Renal cortical epithelial cell (primary cell): ENCODE measurements around the gene JAK1. TPM values are rescaled to one million over a fixed set of nuclear protein-coding genes. Genes with fewer than 3 reads are reported as not detected.

Experiments
- total RNA-seq: library from RNA; depleted of rRNA; stranded (reverse); fragments of >200 nt; gene quantifications from 2 replicates; pipeline ENCODE4 v1.2.3, GENCODE V29; 2014

JAK1 gene
- total RNA-seq, 1 donor from 2014 or later = 415 TPM

Other genes with a start within 250 kb of the JAK1 start
- gene RAVER2, start 221.5 kb downstream of the JAK1 start, total RNA-seq = 4.5 and 7.1 TPM in 2 replicates
- gene AK4, start 181.7 kb upstream of the JAK1 start, total RNA-seq = 100 and 169 TPM in 2 replicates